IMR-90 (cell line): ENCODE results near the gene MAGEF1. TPM values are rescaled to one million over a fixed set of nuclear protein-coding genes. Genes with fewer than 3 reads are reported as not detected.

Experiments used
- ATAC-seq: fragments of 200-7000 bp; cut with Tn5 transposase; 2 replicates; pipeline ENCODE4 v1.9.1; 2020; ENCODE audit warnings: low read depth, mild to moderate bottlenecking, moderate library complexity
- BruUV-seq: library from RNA; stranded (reverse); fragments of 400-500 nt; replicated peaks from 2 replicates; lab custom pipeline; 2021; lab: Mats Ljungman, UMichigan
- CTCF ChIA-PET: fragments of 300-600 bp; formaldehyde crosslinking; extraction: SDS; loops from one replicate; lab custom pipeline; 2021; ENCODE audit warnings: antibody characterized with exemption; lab: Yijun Ruan, JAX
- POLR2A ChIA-PET: fragments of 300-600 bp; sonication (Branson Sonifier 250); formaldehyde crosslinking; loops from one replicate; lab custom pipeline; 2022; ENCODE audit warnings: antibody characterized with exemption; ENCODE audit not compliant: unreplicated experiment; lab: Charles Lee
- DNase-seq: peaks from one replicate; pipeline ENCODE4 v3.0.0; 2013
- H2AFZ ChIP-seq: replicated peaks from 2 replicates; pipeline ENCODE3; 2013; ENCODE audit warnings: low read length, mild to moderate bottlenecking; ENCODE audit not compliant: poor library complexity
- H2AK5ac ChIP-seq: 2 replicates; pipeline ENCODE4 v1.6.1; 2013; ENCODE audit warnings: low read depth, low read length, inconsistent platforms
- H2AK9ac ChIP-seq: replicated peaks from 2 replicates; pipeline ENCODE3; 2013; ENCODE audit warnings: mild to moderate bottlenecking, low read depth, low read length, moderate library complexity; ENCODE audit not compliant: poor library complexity
- H2BK120ac ChIP-seq: 2 replicates; pipeline ENCODE4 v1.6.1; 2013; ENCODE audit warnings: low read depth, low read length, inconsistent platforms
- H2BK15ac ChIP-seq: 3 replicates; pipeline ENCODE4 v1.6.1; 2013; ENCODE audit warnings: low read depth, low read length, inconsistent platforms
- H2BK20ac ChIP-seq: 2 replicates; pipeline ENCODE4 v1.6.1; 2013; ENCODE audit warnings: low read depth, mild to moderate bottlenecking, inconsistent platforms, low read length, moderate library complexity
- H2BK5ac ChIP-seq: 2 replicates; pipeline ENCODE4 v1.6.1; 2013; ENCODE audit warnings: mild to moderate bottlenecking, low read depth, low read length, inconsistent platforms; ENCODE audit not compliant: poor library complexity, severe bottlenecking
- H3K14ac ChIP-seq: replicated peaks from 2 replicates; pipeline ENCODE4 v1.6.1; 2013; ENCODE audit warnings: low read depth, low read length, inconsistent platforms
- H3K18ac ChIP-seq: 2 replicates; pipeline ENCODE4 v1.6.1; 2013; ENCODE audit warnings: low read depth, low read length, control low read depth
- H3K23ac ChIP-seq: 2 replicates; pipeline ENCODE4 v1.6.1; 2013; ENCODE audit warnings: low read depth, low read length, inconsistent platforms
- H3K27ac ChIP-seq: 2 replicates; pipeline ENCODE4 v1.5.1; 2013; ENCODE audit warnings: mild to moderate bottlenecking, control low read depth, low read length; ENCODE audit not compliant: insufficient read depth
- H3K27me3 ChIP-seq: 2 replicates; pipeline ENCODE4 v1.6.1; 2013; ENCODE audit warnings: low read length; ENCODE audit not compliant: control insufficient read depth, insufficient read depth
- H3K36me3 ChIP-seq: 2 replicates; pipeline ENCODE4 v1.6.1; 2013; ENCODE audit warnings: low read length, mixed read lengths; ENCODE audit not compliant: control insufficient read depth, insufficient read depth
- H3K4ac ChIP-seq: 2 replicates; pipeline ENCODE4 v1.6.1; 2013; ENCODE audit warnings: low read depth, low read length, inconsistent platforms
- H3K4me1 ChIP-seq: 2 replicates; pipeline ENCODE4 v1.6.1; 2013; ENCODE audit warnings: low read length, mixed read lengths; ENCODE audit not compliant: control insufficient read depth, insufficient read depth
- H3K4me2 ChIP-seq: 2 replicates; pipeline ENCODE4 v1.6.1; 2013; ENCODE audit warnings: low read depth, mild to moderate bottlenecking, control low read depth, low read length, moderate library complexity
- H3K4me3 ChIP-seq: 2 replicates; pipeline ENCODE4 v1.5.1; 2013; ENCODE audit warnings: low read depth, mild to moderate bottlenecking, control low read depth, low read length, moderate library complexity; ENCODE audit not compliant: insufficient read depth
- H3K56ac ChIP-seq: 2 replicates; pipeline ENCODE4 v1.6.1; 2013; ENCODE audit warnings: low read length, inconsistent platforms; ENCODE audit not compliant: insufficient read depth; ENCODE audit errors: extremely low read depth
- H3K79me1 ChIP-seq, 2 experiments: 2 replicates each; pipeline ENCODE4 v1.6.1; 2013; ENCODE audit warnings: low read length in 2 of 2, inconsistent platforms in 1 of 2, low read depth in 1 of 2
- H3K9ac ChIP-seq: 2 replicates; pipeline ENCODE4 v1.6.1; 2013; ENCODE audit warnings: low read depth, low read length, control low read depth
- H3K9me1 ChIP-seq: 2 replicates; pipeline ENCODE4 v1.6.1; 2013; ENCODE audit warnings: low read length, inconsistent platforms; ENCODE audit not compliant: insufficient read depth
- H3K9me3 ChIP-seq: 2 replicates; pipeline ENCODE4 v1.6.1; 2013; ENCODE audit warnings: low read length; ENCODE audit not compliant: control insufficient read depth, insufficient read depth
- H4K20me1 ChIP-seq: 2 replicates; pipeline ENCODE4 v1.6.1; 2013; ENCODE audit warnings: low read length, inconsistent platforms; ENCODE audit not compliant: insufficient read depth
- H4K5ac ChIP-seq: 2 replicates; pipeline ENCODE4 v1.6.1; 2013; ENCODE audit warnings: mild to moderate bottlenecking, low read depth, low read length, control low read depth
- H4K8ac ChIP-seq, 2 experiments: 2 replicates each; pipeline ENCODE4 v1.6.1; 2013; ENCODE audit warnings: low read depth in 2 of 2, low read length in 2 of 2, control low read depth in 1 of 2, inconsistent platforms in 1 of 2
- H4K91ac ChIP-seq: 2 replicates; pipeline ENCODE4 v1.6.1; 2013; ENCODE audit warnings: low read depth, low read length, inconsistent platforms; ENCODE audit not compliant: insufficient read depth
- BHLHE40 ChIP-seq: fragments of 150-350 bp; IDR thresholded peaks from 2 replicates; pipeline ENCODE4 v1.6.1; 2016; ENCODE audit warnings: mild to moderate bottlenecking, low read depth, low read length
- CEBPB ChIP-seq: IDR thresholded peaks from 2 replicates; pipeline ENCODE4 v1.6.1; 2012; ENCODE audit warnings: low read depth, low read length, improper control_type of control experiment
- FOS ChIP-seq: fragments of 150-350 bp; IDR thresholded peaks from 2 replicates; pipeline ENCODE4 v1.6.1; 2016; ENCODE audit warnings: low read depth, low read length
- MAZ ChIP-seq: IDR thresholded peaks from 2 replicates; pipeline ENCODE4 v1.6.1; 2012; ENCODE audit warnings: low read depth, mild to moderate bottlenecking, low read length, improper control_type of control experiment, moderate library complexity, borderline replicate concordance
- RFX5 ChIP-seq: IDR thresholded peaks from 2 replicates; pipeline ENCODE4 v1.8.0; 2012; ENCODE audit warnings: low read depth, mild to moderate bottlenecking, low read length, moderate library complexity
- SMC3 ChIP-seq: fragments of 150-350 bp; IDR thresholded peaks from 2 replicates; pipeline ENCODE4 v1.6.1; 2016; ENCODE audit warnings: low read depth, mild to moderate bottlenecking, antibody characterized with exemption, low read length, moderate library complexity
- WGBS, 2 experiments: methylation state at CpG; one replicate each; pipeline versions ENCODE4 v1.1.5 to v1.1.7; 2013; ENCODE audit warnings: missing lambda C conversion rate in 2 of 2; ENCODE audit not compliant: insufficient read length in 1 of 2; ENCODE audit errors: extremely low coverage in 2 of 2; 5-methylcytosine and 5-hydroxymethylcytosine counted together
- dilution Hi-C: fragments of 300-500 bp; cut with HindIII; formaldehyde crosslinking; loops from one replicate; pipeline ENCODE4 v1.14.3; 2018; ENCODE audit warnings: low sequenced_read_pairs; ENCODE audit not compliant: unreplicated experiment
- in situ Hi-C: fragments of 300-500 bp; cut with MboI; formaldehyde crosslinking; loops from 3 replicates; pipeline ENCODE4 v1.14.3; 2019; ENCODE audit warnings: low sequenced_read_pairs, inconsistent platforms, mixed read lengths
- intact Hi-C: fragments of 100-400 bp; cut with micrococcal nuclease; formaldehyde crosslinking; loops from 2 replicates; pipeline ENCODE4 v1.10.0; 2022
- polyA plus RNA-seq, 3 experiments: library from polyadenylated mRNA; depleted of rRNA; stranded (reverse); fragments of >200 nt; gene quantifications; 2 replicates each; pipeline ENCODE4 v1.2.3, GENCODE V29; 2012; ENCODE audit warnings: low replicate concordance in 1 of 3
- total RNA-seq: library from RNA; depleted of rRNA; stranded (reverse); fragments of >200 nt; gene quantifications from 2 replicates; pipeline ENCODE4 v1.2.3, GENCODE V29; 2012
- TF ChIP-seq, protein P1 (sequence below): conservative IDR thresholded peaks from 2 replicates; pipeline ENCODE4 v1.5.1; 2012; ENCODE audit warnings: mild to moderate bottlenecking, low read depth, low read length, improper control_type of control experiment
- TF ChIP-seq, protein P2 (sequence below): fragments of 150-350 bp; IDR thresholded peaks from 2 replicates; pipeline ENCODE4 v1.6.1; 2016; ENCODE audit warnings: low read depth, mild to moderate bottlenecking, low read length, moderate library complexity, borderline replicate concordance
- TF ChIP-seq, protein P3 (sequence below): fragments of 150-350 bp; IDR thresholded peaks from 2 replicates; pipeline ENCODE4 v1.6.1; 2017; ENCODE audit warnings: mild to moderate bottlenecking, antibody characterized with exemption, low read length, low read depth

The MAGEF1 gene
- total and polyA plus RNA-seq, 2 of the 4 experiments (the other 2 are of a cell fraction) = 10.6 to 19.4 TPM

DNA sequence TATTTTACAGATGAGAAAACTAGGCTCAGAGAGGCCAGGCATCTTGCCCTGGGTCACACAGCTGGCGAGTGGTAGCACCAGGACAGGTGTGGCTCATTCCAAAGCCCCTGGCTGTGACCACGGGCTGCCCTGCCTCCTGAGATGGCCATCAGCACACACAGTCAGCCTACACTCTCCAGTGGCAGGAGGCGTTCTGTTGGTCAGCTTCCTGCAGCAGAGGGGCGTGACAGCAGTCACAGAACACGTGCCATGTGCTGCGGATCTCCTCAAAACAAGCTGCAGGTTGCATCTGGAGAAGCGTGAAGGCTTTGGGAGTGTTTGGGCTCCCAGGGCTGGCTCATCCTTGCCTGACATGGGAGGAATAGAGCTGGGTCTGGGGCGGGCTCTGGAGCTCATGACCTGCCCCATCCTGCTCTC, 43.5 kb upstream of the MAGEF1 start:
- Histone ChIP-seq H2BK120ac (peak overlapping the region; percentile 46; the same call in 1 of the 2 replicates), H3K4me1 (peaks cover 29% of the 10 kb centered on the region), H3K4me3 (no peak overlapping the region), H2AK9ac (no peak overlapping the region), H3K23ac (no peak overlapping the region), H3K4ac (no peak overlapping the region), H3K9me1 (peaks cover 16% of the 10 kb centered on the region), H3K18ac (no peak overlapping the region), H3K56ac (no peak overlapping the region), H2BK15ac (no peak overlapping the region; the same call in 2 of the 3 replicates), H2AFZ (peak overlapping the region; percentile 38), H2BK5ac (no peak overlapping the region), H4K8ac (peak overlapping the region in 1 of 2 experiments; percentile 61; a peak in 1 of 4 replicates), H4K5ac (no peak overlapping the region), H2AK5ac (peak overlapping the region; percentile 72; the same call in 1 of the 2 replicates), H3K27me3 (peaks cover 5% of the 10 kb centered on the region; the same call in 1 of the 2 replicates), H3K27ac (no peak overlapping the region), H3K36me3 (no peaks in the 10 kb centered on the region), H2BK20ac (no peak overlapping the region), H3K9me3 (no peaks in the 10 kb centered on the region), H3K4me2 (no peak overlapping the region), H3K9ac (no peak overlapping the region), H4K20me1 (no peaks in the 10 kb centered on the region), H3K14ac (no peak overlapping the region), H4K91ac (no peak overlapping the region; the same call in 1 of the 2 replicates), H3K79me1 (no peaks in the 10 kb centered on the region)
- no CpG with 5 or more reads among the region's 8 CpGs for WGBS, 2 experiments
- ChIA-PET CTCF (interaction anchor here (0.6 to 1.1 kb wide), 3 partner anchors 12 to 49 kb away, joined by 3 read pairs; no protein-coding TSS in a partner anchor), POLR2A (no interaction called here)
- ATAC-seq (no peak), DNase-seq (no peak)
- TF ChIP-seq FOS (no peak), SMC3 (no peak), CEBPB (no peak), MAZ (no peak), RFX5 (no peak), BHLHE40 (no peak)
- TF ChIP-seq, protein P1, sequence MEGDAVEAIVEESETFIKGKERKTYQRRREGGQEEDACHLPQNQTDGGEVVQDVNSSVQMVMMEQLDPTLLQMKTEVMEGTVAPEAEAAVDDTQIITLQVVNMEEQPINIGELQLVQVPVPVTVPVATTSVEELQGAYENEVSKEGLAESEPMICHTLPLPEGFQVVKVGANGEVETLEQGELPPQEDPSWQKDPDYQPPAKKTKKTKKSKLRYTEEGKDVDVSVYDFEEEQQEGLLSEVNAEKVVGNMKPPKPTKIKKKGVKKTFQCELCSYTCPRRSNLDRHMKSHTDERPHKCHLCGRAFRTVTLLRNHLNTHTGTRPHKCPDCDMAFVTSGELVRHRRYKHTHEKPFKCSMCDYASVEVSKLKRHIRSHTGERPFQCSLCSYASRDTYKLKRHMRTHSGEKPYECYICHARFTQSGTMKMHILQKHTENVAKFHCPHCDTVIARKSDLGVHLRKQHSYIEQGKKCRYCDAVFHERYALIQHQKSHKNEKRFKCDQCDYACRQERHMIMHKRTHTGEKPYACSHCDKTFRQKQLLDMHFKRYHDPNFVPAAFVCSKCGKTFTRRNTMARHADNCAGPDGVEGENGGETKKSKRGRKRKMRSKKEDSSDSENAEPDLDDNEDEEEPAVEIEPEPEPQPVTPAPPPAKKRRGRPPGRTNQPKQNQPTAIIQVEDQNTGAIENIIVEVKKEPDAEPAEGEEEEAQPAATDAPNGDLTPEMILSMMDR = no peak
- TF ChIP-seq, protein P2, sequence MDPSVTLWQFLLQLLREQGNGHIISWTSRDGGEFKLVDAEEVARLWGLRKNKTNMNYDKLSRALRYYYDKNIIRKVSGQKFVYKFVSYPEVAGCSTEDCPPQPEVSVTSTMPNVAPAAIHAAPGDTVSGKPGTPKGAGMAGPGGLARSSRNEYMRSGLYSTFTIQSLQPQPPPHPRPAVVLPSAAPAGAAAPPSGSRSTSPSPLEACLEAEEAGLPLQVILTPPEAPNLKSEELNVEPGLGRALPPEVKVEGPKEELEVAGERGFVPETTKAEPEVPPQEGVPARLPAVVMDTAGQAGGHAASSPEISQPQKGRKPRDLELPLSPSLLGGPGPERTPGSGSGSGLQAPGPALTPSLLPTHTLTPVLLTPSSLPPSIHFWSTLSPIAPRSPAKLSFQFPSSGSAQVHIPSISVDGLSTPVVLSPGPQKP = no peak
- TF ChIP-seq, protein P3, sequence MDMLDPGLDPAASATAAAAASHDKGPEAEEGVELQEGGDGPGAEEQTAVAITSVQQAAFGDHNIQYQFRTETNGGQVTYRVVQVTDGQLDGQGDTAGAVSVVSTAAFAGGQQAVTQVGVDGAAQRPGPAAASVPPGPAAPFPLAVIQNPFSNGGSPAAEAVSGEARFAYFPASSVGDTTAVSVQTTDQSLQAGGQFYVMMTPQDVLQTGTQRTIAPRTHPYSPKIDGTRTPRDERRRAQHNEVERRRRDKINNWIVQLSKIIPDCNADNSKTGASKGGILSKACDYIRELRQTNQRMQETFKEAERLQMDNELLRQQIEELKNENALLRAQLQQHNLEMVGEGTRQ = no peak
- dilution Hi-C loops (no loop called here), intact Hi-C loops (no loop called here), in situ Hi-C loops (no loop called here)
- no TSS peak for BruUV-seq
